K562 (cell line): ENCODE results near the gene TAOK2. TPM values are rescaled to one million over a fixed set of nuclear protein-coding genes. Genes with fewer than 3 reads are reported as not detected.

Source experiments
- ATAC-seq: fragments of 200-7000 bp; cut with Tn5 transposase; 3 replicates; pipeline ENCODE4 v1.9.1; 2020; ENCODE audit warnings: moderate library complexity
- BruUV-seq: library from RNA; stranded (reverse); fragments of 400-500 nt; replicated peaks from 2 replicates; lab custom pipeline; 2021; lab: Mats Ljungman, UMichigan
- CTCF ChIA-PET: fragments of 300-600 bp; formaldehyde crosslinking; extraction: SDS; loops from one replicate; lab custom pipeline; 2021; ENCODE audit warnings: low intra/inter-chr PET ratio; lab: Yijun Ruan, JAX
- POLR2A ChIA-PET: fragments of 300-600, 350-650 bp; sonication (Branson Sonifier 250); formaldehyde crosslinking; extraction: SDS; loops from one replicate; lab custom pipeline; 2021; ENCODE audit warnings: antibody characterized with exemption, inconsistent platforms; lab: Yijun Ruan, JAX
- DNase-seq, 4 experiments: peaks; one replicate each; pipeline versions ENCODE4 v3.0.0 to v3.0.0-alpha.2; 2011 to 2018; ENCODE audit warnings: low spot score in 3 of 4, mixed read lengths in 3 of 4; ENCODE audit errors: extremely low read depth in 1 of 4
- FAIRE-seq: peaks from 2 replicates; lab custom pipeline; 2011; peaks lifted over from hg19 to GRCh38; lab: Jason Lieb, UNC
- H2AFZ ChIP-seq: 2 replicates; pipeline ENCODE4 v1.6.0; 2011; ENCODE audit warnings: low read depth, low read length, control low read depth, inconsistent platforms
- H3K27ac ChIP-seq: fragments of 200-600 bp; 3 replicates; pipeline ENCODE4 v1.8.0; 2011; ENCODE audit warnings: low read depth, mild to moderate bottlenecking, control low read depth, inconsistent platforms, low read length, moderate library complexity, mixed read lengths; ENCODE audit errors: extremely low read depth
- H3K27me3 ChIP-seq, 2 experiments: fragments of 300-600 bp in 1 of 2; 2 replicates in 1 of 2; 3 replicates in 1 of 2; pipeline versions ENCODE4 v1.6.0 to v1.8.0; 2011; ENCODE audit warnings: inconsistent platforms in 2 of 2, low read length in 2 of 2, mild to moderate bottlenecking in 1 of 2, mixed read lengths in 1 of 2, moderate library complexity in 1 of 2; ENCODE audit not compliant: control insufficient read depth in 2 of 2, insufficient read depth in 2 of 2
- H3K36me3 ChIP-seq: fragments of 300-600 bp; 3 replicates; pipeline ENCODE4 v1.8.0; 2011; ENCODE audit warnings: mild to moderate bottlenecking, low read length, inconsistent platforms; ENCODE audit not compliant: control insufficient read depth, insufficient read depth
- H3K4me1 ChIP-seq, 2 experiments: fragments of 200-600 bp in 1 of 2; replicated peaks in 1 of 2; 2 replicates in 1 of 2; 3 replicates in 1 of 2; pipeline versions ENCODE4 v1.5.1 to v1.8.0; 2011; ENCODE audit warnings: inconsistent platforms in 2 of 2, low read length in 2 of 2, mild to moderate bottlenecking in 1 of 2, mixed read lengths in 1 of 2, moderate library complexity in 1 of 2; ENCODE audit not compliant: control insufficient read depth in 2 of 2, insufficient read depth in 2 of 2
- H3K4me2 ChIP-seq: 2 replicates; pipeline ENCODE4 v1.6.1; 2011; ENCODE audit warnings: low read length, control low read depth, inconsistent platforms, mixed read lengths; ENCODE audit not compliant: insufficient read depth
- H3K4me3 ChIP-seq: fragments of 200-600 bp; sonication (generic), shearing (Covaris generic); 2 replicates; pipeline ENCODE4 v1.5.1; 2016; ENCODE audit warnings: control low read depth, inconsistent platforms
- H3K79me2 ChIP-seq: fragments of 200-600 bp; 3 replicates; pipeline ENCODE4 v1.8.0; 2011; ENCODE audit warnings: low read length, inconsistent platforms; ENCODE audit not compliant: control insufficient read depth, insufficient read depth
- H3K9ac ChIP-seq, 2 experiments: 2 replicates each; pipeline versions ENCODE4 v1.6.0 to v1.6.1; 2011; ENCODE audit warnings: low read depth in 2 of 2, low read length in 2 of 2, control low read depth in 1 of 2, inconsistent platforms in 1 of 2, mild to moderate bottlenecking in 1 of 2, mixed read lengths in 1 of 2; ENCODE audit not compliant: insufficient read depth in 1 of 2
- H3K9me1 ChIP-seq: one replicate; pipeline ENCODE4 v1.6.0; 2011; ENCODE audit warnings: inconsistent platforms, mild to moderate bottlenecking, low read length, moderate library complexity; ENCODE audit not compliant: control insufficient read depth, insufficient read depth
- H3K9me3 ChIP-seq: replicated peaks from 2 replicates; pipeline ENCODE4 v1.5.1; 2011; ENCODE audit warnings: low read depth, low read length, inconsistent platforms; ENCODE audit not compliant: control insufficient read depth, insufficient read depth
- H4K20me1 ChIP-seq: replicated peaks from 2 replicates; pipeline ENCODE4 v1.6.1; 2011; ENCODE audit warnings: low read length, inconsistent platforms, mixed read lengths; ENCODE audit not compliant: control insufficient read depth, insufficient read depth
- BRD4 ChIP-seq: fragments of 200-600 bp; sonication (generic); IDR thresholded peaks from 2 replicates; pipeline ENCODE4 v1.6.1; 2017; ENCODE audit warnings: inconsistent platforms
- CBFA2T2 ChIP-seq: fragments of 450-650 bp; conservative IDR thresholded peaks from 2 replicates; pipeline ENCODE4 v1.6.1; 2017; ENCODE audit warnings: mild to moderate bottlenecking
- FOXJ2 ChIP-seq: fragments of 200-800 bp; sonication (Bioruptor generic); IDR thresholded peaks from 2 replicates; pipeline ENCODE4 v1.6.1; 2016; ENCODE audit warnings: missing genetic modification characterization, missing compliant biosample characterization
- GATAD2A ChIP-seq: fragments of 450-650 bp; IDR thresholded peaks from 2 replicates; pipeline ENCODE4 v1.6.1; 2017
- MTA1 ChIP-seq: fragments of 450-650 bp; IDR thresholded peaks from 2 replicates; pipeline ENCODE4 v1.6.1; 2017; ENCODE audit warnings: borderline replicate concordance
- NR1H2 ChIP-seq: sonication (generic); formaldehyde crosslinking; IDR thresholded peaks from 2 replicates; pipeline ENCODE4 v1.4.0; 2020; ENCODE audit warnings: mild to moderate bottlenecking, missing genetic modification reagents
- NR3C1 ChIP-seq: sonication (generic); formaldehyde crosslinking; IDR thresholded peaks from 2 replicates; pipeline ENCODE4 v1.8.1; 2022; ENCODE audit warnings: missing genetic modification reagents
- PTBP1 ChIP-seq: fragments of 200-400 bp; formaldehyde crosslinking; IDR thresholded peaks from 2 replicates; pipeline ENCODE4 v1.6.1; 2017; ENCODE audit warnings: low read depth, low read length
- SMARCA4 ChIP-seq: fragments of 450-650 bp; IDR thresholded peaks from 2 replicates; pipeline ENCODE4 v1.6.1; 2016
- SOX6 ChIP-seq: fragments of 450-650 bp; IDR thresholded peaks from 2 replicates; pipeline ENCODE4 v1.6.1; 2014; ENCODE audit warnings: mild to moderate bottlenecking
- SRSF7 ChIP-seq: fragments of 200-400 bp; formaldehyde crosslinking; optimal IDR thresholded peaks from 2 replicates; pipeline ENCODE3; 2017; ENCODE audit warnings: mild to moderate bottlenecking, low read depth, low read length
- TEAD4 ChIP-seq, 2 experiments: sonication (generic) in 1 of 2; formaldehyde crosslinking in 1 of 2; IDR thresholded peaks; 2 replicates each; pipeline versions ENCODE4 v1.6.1 to v1.8.0; 2012 to 2022; ENCODE audit warnings: borderline replicate concordance in 1 of 2, inconsistent platforms in 1 of 2, low read length in 1 of 2, mild to moderate bottlenecking in 1 of 2, missing genetic modification reagents in 1 of 2
- ZC3H8 ChIP-seq: fragments of 450-650 bp; IDR thresholded peaks from 2 replicates; pipeline ENCODE4 v1.6.1; 2017
- WGBS: fragments of 100-300 bp; shearing (Covaris generic); methylation state at CpG from one replicate; pipeline ENCODE4 v1.1.6; 2016; ENCODE audit warnings: low coverage, mixed read lengths; ENCODE audit not compliant: insufficient coverage; ENCODE audit errors: missing lambda C conversion rate; 5-methylcytosine and 5-hydroxymethylcytosine counted together
- in situ Hi-C: fragments of 300-500 bp; cut with MboI; formaldehyde crosslinking; loops from 4 replicates; pipeline ENCODE4 v1.15.0; 2018; ENCODE audit warnings: inconsistent platforms, mixed read lengths
- intact Hi-C: fragments of 100-400 bp; cut with micrococcal nuclease; formaldehyde crosslinking; loops from 2 replicates; pipeline ENCODE4 v1.14.2; 2022
- polyA plus RNA-seq, 8 experiments: library from polyadenylated mRNA; depleted of rRNA in 4 of 8; stranded (reverse) in 5 of 8; unstranded in 3 of 8; fragments of >200 nt; fragmentation: Nextera tagmentation in 2 of 8; fragmentation: Illumina TruSeq in 1 of 8; extraction: Ambion mirVana in 2 of 8; extraction: Trizol in 1 of 8; gene quantifications; 2 replicates each; pipeline versions ENCODE4 v1.2.1 to v1.2.3, GENCODE V29; 2011 to 2014; ENCODE audit warnings: inconsistent platforms in 1 of 8, missing spikeins in 1 of 8
- total RNA-seq, 7 experiments: library from RNA; depleted of rRNA in 6 of 7; stranded (reverse); fragments of >200 nt in 6 of 7; fragmentation: Illumina TruSeq in 2 of 7; extraction: Trizol in 2 of 7; gene quantifications; 2 replicates each; pipeline versions ENCODE4 v1.2.1 to v1.2.3, GENCODE V29; 2011 to 2021; ENCODE audit warnings: low replicate concordance in 1 of 7
- TF ChIP-seq, protein P1 (sequence below): sonication (generic); formaldehyde crosslinking; IDR thresholded peaks from 2 replicates; pipeline ENCODE4 v1.8.0; 2022; ENCODE audit warnings: mild to moderate bottlenecking, low read depth, missing genetic modification reagents
- TF ChIP-seq, protein P2 (sequence below): sonication (generic); formaldehyde crosslinking; IDR thresholded peaks from 2 replicates; pipeline ENCODE4 v1.8.0; 2022; ENCODE audit warnings: missing genetic modification reagents, mild to moderate bottlenecking, moderate library complexity, borderline replicate concordance
- TF ChIP-seq, protein P3 (sequence below): sonication (generic); formaldehyde crosslinking; IDR thresholded peaks from 2 replicates; pipeline ENCODE4 v1.8.1; 2022; ENCODE audit warnings: missing genetic modification reagents
- TF ChIP-seq, protein P4 (sequence below), 2 experiments: fragments of 450-650 bp; conservative IDR thresholded peaks; 2 replicates each; pipeline ENCODE4 v1.6.1; 2017; ENCODE audit warnings: mild to moderate bottlenecking in 2 of 2, moderate library complexity in 2 of 2
- TF ChIP-seq, protein P5 (sequence below): sonication (generic); formaldehyde crosslinking; IDR thresholded peaks from 2 replicates; pipeline ENCODE4 v1.8.0; 2022; ENCODE audit warnings: mild to moderate bottlenecking, missing genetic modification reagents

Gene TAOK2
- total and polyA plus RNA-seq, 9 of the 15 experiments (the other 6 are each of a cell fraction or from before 2014, with no cell fraction given) = 0.10 to 41.8 (median 13.7) TPM

DNA sequence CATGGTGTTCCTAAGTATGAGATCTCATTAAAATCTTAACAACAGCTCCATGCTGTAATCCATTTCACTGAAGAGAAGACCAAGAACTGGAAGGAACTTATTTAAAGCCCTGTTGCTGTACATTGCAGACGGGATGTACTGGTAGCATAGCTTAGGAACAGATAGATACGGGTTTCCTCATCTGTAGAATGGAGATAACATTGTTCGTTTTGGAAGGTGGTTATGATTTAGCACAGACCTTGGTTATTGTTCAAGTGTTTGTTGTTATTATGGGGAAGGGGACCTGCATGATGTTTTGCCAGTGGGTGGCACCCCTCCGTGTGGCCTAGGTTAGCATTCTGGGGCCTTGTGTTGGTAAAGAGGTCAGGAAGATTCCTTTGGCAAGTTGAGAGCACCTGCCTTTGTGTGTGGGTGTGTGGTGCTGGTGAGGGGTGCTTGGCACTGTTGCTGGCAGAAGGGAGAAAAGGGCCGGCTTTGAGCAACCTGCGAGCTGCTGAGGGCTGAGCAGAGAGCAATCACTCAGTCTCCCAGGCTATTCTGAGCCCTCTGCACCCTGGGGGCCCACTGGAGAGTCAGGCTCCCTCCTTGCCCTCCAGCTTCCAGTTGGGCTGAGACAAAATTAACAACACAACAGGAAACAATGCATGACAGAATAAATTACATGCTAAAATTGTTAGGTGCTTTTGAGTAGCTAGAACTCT lies 2.3 kb downstream of the TAOK2 start:
- Histone ChIP-seq H3K4me1 (peaks cover 26 to 30% of the 10 kb centered on the region in 2 experiments; a peak in 4 of 5 replicates), H3K9me1 (peaks cover 3% of the 10 kb centered on the region), H3K36me3 (peaks cover 59% of the 10 kb centered on the region), H2AFZ (no peak overlapping the region), H3K4me3 (peak overlapping the region; percentile 71; the same call in 1 of the 2 replicates), H3K27me3 (no peaks in the 10 kb centered on the region), H3K79me2 (peaks cover 36% of the 10 kb centered on the region), H3K27ac (no peak overlapping the region), H3K4me2 (peak overlapping the region; percentile 87), H3K9me3 (no peaks in the 10 kb centered on the region; the same call in 1 of the 2 replicates), H4K20me1 (peaks cover 26% of the 10 kb centered on the region), H3K9ac (peak overlapping the region; percentile 82; a peak in 3 of 4 replicates)
- in situ Hi-C loops (no loop called here), intact Hi-C loops (no loop called here)
- DNase-seq = peak in 1 of 4 experiments; percentile 30
- ChIA-PET POLR2A (interaction anchor here (0.9 to 3.2 kb wide), 6 partner anchors 10 to 16 kb away, joined by 3 to 22 read pairs (median 12); partner anchors contain the start of gene TMEM219), CTCF (no interaction called here)
- BruUV-seq = no TSS peak
- FAIRE-seq = peak; percentile 65
- ATAC-seq = no peak
- WGBS = 8% methylated on average over 6 of the region's 6 CpGs
- TF ChIP-seq, protein P1, sequence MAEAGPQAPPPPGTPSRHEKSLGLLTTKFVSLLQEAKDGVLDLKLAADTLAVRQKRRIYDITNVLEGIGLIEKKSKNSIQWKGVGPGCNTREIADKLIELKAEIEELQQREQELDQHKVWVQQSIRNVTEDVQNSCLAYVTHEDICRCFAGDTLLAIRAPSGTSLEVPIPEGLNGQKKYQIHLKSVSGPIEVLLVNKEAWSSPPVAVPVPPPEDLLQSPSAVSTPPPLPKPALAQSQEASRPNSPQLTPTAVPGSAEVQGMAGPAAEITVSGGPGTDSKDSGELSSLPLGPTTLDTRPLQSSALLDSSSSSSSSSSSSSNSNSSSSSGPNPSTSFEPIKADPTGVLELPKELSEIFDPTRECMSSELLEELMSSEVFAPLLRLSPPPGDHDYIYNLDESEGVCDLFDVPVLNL = no peak
- TF ChIP-seq, protein P2, sequence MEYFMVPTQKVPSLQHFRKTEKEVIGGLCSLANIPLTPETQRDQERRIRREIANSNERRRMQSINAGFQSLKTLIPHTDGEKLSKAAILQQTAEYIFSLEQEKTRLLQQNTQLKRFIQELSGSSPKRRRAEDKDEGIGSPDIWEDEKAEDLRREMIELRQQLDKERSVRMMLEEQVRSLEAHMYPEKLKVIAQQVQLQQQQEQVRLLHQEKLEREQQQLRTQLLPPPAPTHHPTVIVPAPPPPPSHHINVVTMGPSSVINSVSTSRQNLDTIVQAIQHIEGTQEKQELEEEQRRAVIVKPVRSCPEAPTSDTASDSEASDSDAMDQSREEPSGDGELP (CRISPR knock-in tag) = no peak
- TF ChIP-seq NR3C1 (CRISPR knock-in tag) (no peak), PTBP1 (no peak), BRD4 (no peak), SOX6 (peak; percentile 90), SRSF7 (no peak), MTA1 (no peak), CBFA2T2 (0 out of 2 replicates have a peak, but pooled peaks have one; percentile 10), NR1H2 (CRISPR knock-in tag) (no peak), ZC3H8 (no peak), FOXJ2 (tag) (no peak), TEAD4 (IDR thresholded peaks at IDR 0.05; ENCODE audit: low read length) (peak; percentile 45; the same call in 1 of the 2 replicates), TEAD4 (CRISPR knock-in tag; IDR thresholded peaks at IDR 0.05; ENCODE audit: borderline replicate concordance) (no peak), GATAD2A (no peak), SMARCA4 (no peak)
- TF ChIP-seq, protein P3, sequence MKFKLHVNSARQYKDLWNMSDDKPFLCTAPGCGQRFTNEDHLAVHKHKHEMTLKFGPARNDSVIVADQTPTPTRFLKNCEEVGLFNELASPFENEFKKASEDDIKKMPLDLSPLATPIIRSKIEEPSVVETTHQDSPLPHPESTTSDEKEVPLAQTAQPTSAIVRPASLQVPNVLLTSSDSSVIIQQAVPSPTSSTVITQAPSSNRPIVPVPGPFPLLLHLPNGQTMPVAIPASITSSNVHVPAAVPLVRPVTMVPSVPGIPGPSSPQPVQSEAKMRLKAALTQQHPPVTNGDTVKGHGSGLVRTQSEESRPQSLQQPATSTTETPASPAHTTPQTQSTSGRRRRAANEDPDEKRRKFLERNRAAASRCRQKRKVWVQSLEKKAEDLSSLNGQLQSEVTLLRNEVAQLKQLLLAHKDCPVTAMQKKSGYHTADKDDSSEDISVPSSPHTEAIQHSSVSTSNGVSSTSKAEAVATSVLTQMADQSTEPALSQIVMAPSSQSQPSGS (CRISPR knock-in tag) = no peak
- TF ChIP-seq, protein P4, sequence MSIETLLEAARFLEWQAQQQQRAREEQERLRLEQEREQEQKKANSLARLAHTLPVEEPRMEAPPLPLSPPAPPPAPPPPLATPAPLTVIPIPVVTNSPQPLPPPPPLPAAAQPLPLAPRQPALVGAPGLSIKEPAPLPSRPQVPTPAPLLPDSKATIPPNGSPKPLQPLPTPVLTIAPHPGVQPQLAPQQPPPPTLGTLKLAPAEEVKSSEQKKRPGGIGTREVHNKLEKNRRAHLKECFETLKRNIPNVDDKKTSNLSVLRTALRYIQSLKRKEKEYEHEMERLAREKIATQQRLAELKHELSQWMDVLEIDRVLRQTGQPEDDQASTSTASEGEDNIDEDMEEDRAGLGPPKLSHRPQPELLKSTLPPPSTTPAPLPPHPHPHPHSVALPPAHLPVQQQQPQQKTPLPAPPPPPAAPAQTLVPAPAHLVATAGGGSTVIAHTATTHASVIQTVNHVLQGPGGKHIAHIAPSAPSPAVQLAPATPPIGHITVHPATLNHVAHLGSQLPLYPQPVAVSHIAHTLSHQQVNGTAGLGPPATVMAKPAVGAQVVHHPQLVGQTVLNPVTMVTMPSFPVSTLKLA (conservative IDR thresholded peaks at IDR 0.05) = no peak
- TF ChIP-seq, protein P5, sequence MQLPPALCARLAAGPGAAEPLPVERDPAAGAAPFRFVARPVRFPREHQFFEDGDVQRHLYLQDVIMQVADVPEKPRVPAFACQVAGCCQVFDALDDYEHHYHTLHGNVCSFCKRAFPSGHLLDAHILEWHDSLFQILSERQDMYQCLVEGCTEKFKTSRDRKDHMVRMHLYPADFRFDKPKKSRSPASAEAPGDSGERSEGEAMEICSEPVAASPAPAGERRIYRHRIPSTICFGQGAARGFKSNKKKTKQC = no peak
